Ishikawa (cell line): ENCODE data around the gene USP8.

Experiments
- CEBPB ChIP-seq: IDR thresholded peaks from 2 replicates; pipeline ENCODE4 v1.6.1; 2012
- CREB1 ChIP-seq: IDR thresholded peaks from 2 replicates; pipeline ENCODE4 v1.6.1; 2012; ENCODE audit warnings: low read depth
- EGR1 ChIP-seq: IDR thresholded peaks from 2 replicates; pipeline ENCODE4 v1.6.1; 2012
- EP300 ChIP-seq: IDR thresholded peaks from 2 replicates; pipeline ENCODE4 v1.6.1; 2012; ENCODE audit warnings: borderline replicate concordance
- FOXM1 ChIP-seq: IDR thresholded peaks from 2 replicates; pipeline ENCODE4 v1.6.1; 2012; ENCODE audit warnings: low read depth, borderline replicate concordance
- MAX ChIP-seq: IDR thresholded peaks from 2 replicates; pipeline ENCODE4 v1.6.1; 2012
- NFIC ChIP-seq: IDR thresholded peaks from 2 replicates; pipeline ENCODE4 v1.6.1; 2012
- RAD21 ChIP-seq: IDR thresholded peaks from 2 replicates; pipeline ENCODE4 v1.6.1; 2012; ENCODE audit warnings: low read depth
- TAF1 ChIP-seq: IDR thresholded peaks from 2 replicates; pipeline ENCODE4 v1.6.1; 2012; ENCODE audit warnings: low read depth, mild to moderate bottlenecking
- TCF12 ChIP-seq: IDR thresholded peaks from 2 replicates; pipeline ENCODE4 v1.6.1; 2012; ENCODE audit warnings: low read depth
- TEAD4 ChIP-seq: IDR thresholded peaks from 2 replicates; pipeline ENCODE4 v1.6.1; 2012
- USF1 ChIP-seq: IDR thresholded peaks from 2 replicates; pipeline ENCODE4 v1.6.1; 2012
- YY1 ChIP-seq: IDR thresholded peaks from 2 replicates; pipeline ENCODE4 v1.6.1; 2012; ENCODE audit warnings: low read depth
- ZBTB7A ChIP-seq: IDR thresholded peaks from 2 replicates; pipeline ENCODE4 v1.6.1; 2012; ENCODE audit warnings: low read depth
- TF ChIP-seq, protein P1 (sequence below): IDR thresholded peaks from 2 replicates; pipeline ENCODE4 v1.6.1; 2012; ENCODE audit warnings: low read depth, mild to moderate bottlenecking

The USP8 gene

GRCh38 chr15:50432230-50432629 is 8.0 kb downstream of the USP8 start:
- TF ChIP-seq RAD21 (no peak), MAX (no peak), ZBTB7A (no peak), TEAD4 (no peak), FOXM1 (no peak), CREB1 (no peak)

GRCh38 chr15:50435772-50436171 is 11.6 kb downstream of the USP8 start:
- TF ChIP-seq USF1 (no peak), TAF1 (no peak), MAX (no peak), TCF12 (no peak), FOXM1 (no peak), CEBPB (no peak), ZBTB7A (no peak), YY1 (no peak), TEAD4 (no peak), EP300 (no peak)
- TF ChIP-seq, protein P1, sequence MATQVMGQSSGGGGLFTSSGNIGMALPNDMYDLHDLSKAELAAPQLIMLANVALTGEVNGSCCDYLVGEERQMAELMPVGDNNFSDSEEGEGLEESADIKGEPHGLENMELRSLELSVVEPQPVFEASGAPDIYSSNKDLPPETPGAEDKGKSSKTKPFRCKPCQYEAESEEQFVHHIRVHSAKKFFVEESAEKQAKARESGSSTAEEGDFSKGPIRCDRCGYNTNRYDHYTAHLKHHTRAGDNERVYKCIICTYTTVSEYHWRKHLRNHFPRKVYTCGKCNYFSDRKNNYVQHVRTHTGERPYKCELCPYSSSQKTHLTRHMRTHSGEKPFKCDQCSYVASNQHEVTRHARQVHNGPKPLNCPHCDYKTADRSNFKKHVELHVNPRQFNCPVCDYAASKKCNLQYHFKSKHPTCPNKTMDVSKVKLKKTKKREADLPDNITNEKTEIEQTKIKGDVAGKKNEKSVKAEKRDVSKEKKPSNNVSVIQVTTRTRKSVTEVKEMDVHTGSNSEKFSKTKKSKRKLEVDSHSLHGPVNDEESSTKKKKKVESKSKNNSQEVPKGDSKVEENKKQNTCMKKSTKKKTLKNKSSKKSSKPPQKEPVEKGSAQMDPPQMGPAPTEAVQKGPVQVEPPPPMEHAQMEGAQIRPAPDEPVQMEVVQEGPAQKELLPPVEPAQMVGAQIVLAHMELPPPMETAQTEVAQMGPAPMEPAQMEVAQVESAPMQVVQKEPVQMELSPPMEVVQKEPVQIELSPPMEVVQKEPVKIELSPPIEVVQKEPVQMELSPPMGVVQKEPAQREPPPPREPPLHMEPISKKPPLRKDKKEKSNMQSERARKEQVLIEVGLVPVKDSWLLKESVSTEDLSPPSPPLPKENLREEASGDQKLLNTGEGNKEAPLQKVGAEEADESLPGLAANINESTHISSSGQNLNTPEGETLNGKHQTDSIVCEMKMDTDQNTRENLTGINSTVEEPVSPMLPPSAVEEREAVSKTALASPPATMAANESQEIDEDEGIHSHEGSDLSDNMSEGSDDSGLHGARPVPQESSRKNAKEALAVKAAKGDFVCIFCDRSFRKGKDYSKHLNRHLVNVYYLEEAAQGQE = no peak

DNA sequence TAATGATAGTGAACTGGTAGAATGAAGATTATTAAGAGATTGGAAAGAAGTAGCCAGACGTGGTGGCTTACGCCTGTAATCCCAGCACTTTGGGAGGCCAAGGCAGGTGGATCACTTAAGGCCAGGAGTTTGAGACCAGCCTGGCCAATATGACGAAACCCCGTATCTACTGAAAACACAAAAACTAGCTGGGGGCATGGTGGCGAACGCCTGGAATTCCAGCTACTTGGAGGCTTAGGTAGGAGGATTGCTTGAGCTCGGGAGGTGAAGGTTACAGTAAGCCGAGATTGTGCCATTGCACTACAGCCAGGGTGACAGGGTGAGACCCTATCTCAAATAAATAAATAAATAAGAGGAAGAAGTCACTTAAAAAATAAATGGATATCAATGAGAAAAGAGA is 14.0 kb downstream of the USP8 start:
- TF ChIP-seq EGR1 (no peak), TEAD4 (no peak), CEBPB (no peak), USF1 (no peak), FOXM1 (no peak), MAX (no peak)

GRCh38 chr15:50440932-50441331 is 16.7 kb downstream of the USP8 start:
- TF ChIP-seq CREB1 (no peak), TAF1 (no peak), FOXM1 (no peak), YY1 (no peak), TCF12 (no peak), RAD21 (no peak), EGR1 (no peak), NFIC (no peak), ZBTB7A (no peak), USF1 (no peak), TEAD4 (no peak), CEBPB (no peak)
- TF ChIP-seq, protein P1 = no peak

DNA sequence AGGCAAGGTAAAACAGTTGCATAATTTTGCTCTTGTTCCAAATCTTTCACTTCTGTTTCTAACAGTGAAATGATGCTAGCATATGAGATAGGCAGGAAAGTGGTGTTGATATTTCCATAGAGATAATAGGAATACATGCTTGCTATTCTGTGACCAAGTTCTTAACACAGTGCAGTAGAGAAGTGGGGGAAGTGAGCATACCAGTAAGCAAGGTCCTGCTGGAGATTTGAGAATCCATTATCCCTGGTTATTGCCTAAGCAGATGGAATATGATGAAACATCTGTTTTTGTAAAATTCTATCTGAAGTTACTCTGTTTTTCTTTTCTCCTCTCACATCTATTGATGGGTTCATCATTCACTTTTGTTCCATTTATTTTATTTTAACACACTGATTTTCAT is 28.7 kb downstream of the USP8 start:
- TF ChIP-seq CREB1 (no peak), MAX (no peak), RAD21 (no peak), EP300 (no peak), TCF12 (no peak), FOXM1 (no peak), EGR1 (no peak), NFIC (no peak), ZBTB7A (no peak), TAF1 (no peak), TEAD4 (no peak), USF1 (no peak), CEBPB (no peak), YY1 (no peak)
- TF ChIP-seq, protein P1 = no peak
